ENCODE measurements around the gene GPAM.
"Not testable (repeated sequence)": the region's sequence is repeated elsewhere in the genome, so short reads cannot be mapped to it uniquely, and the experiment has no call there.

Gene GPAM

GRCh38 chr10:112183329-112184051, at the start of gene GPAM:
Gene GPAM, minus strand, starts transcription at chr10:112183765. Its CDS starts 1,981 bp downstream, at chr10:112181784.
- peak; percentile 97 for DNase-seq

- no peak for DNase-seq
Observed at GRCh38 chr10:112232670-112233069, 49.1 kb upstream of the GPAM start.

GRCh38 chr10:112231602-112232400, 48.2 kb upstream of the GPAM start:
- no peak for DNase-seq

GRCh38 chr10:112230325-112230988, 46.9 kb upstream of the GPAM start:
- DNase-seq = no peak

GRCh38 chr10:112229901-112230300, 46.3 kb upstream of the GPAM start:
- DNase-seq = no peak

- no peak for DNase-seq
Observed at GRCh38 chr10:112229096-112229495, 45.5 kb upstream of the GPAM start.

GRCh38 chr10:112228366-112229088, 45.0 kb upstream of the GPAM start:
- not testable (repeated sequence) for DNase-seq

GRCh38 chr10:112227331-112227987, 43.9 kb upstream of the GPAM start:
- DNase-seq = no peak

GRCh38 chr10:112226439-112227248, 43.1 kb upstream of the GPAM start:
- no peak for DNase-seq

GRCh38 chr10:112225771-112226438, 42.3 kb upstream of the GPAM start:
- no peak for DNase-seq

- DNase-seq = no peak
Observed at GRCh38 chr10:112224933-112225529, 41.5 kb upstream of the GPAM start.

- no peak for DNase-seq
Observed at GRCh38 chr10:112223725-112224124, 40.2 kb upstream of the GPAM start.

GRCh38 chr10:112222799-112223198, 39.2 kb upstream of the GPAM start:
- no peak for DNase-seq

GRCh38 chr10:112221545-112221944, 38.0 kb upstream of the GPAM start:
- no peak for DNase-seq

GRCh38 chr10:112218960-112219359, 35.4 kb upstream of the GPAM start:
- DNase-seq = no peak

- no peak for DNase-seq
Observed at GRCh38 chr10:112218036-112218390, 34.4 kb upstream of the GPAM start.

- no peak for DNase-seq
Observed at GRCh38 chr10:112217386-112218035, 33.9 kb upstream of the GPAM start.

- no peak for DNase-seq
Observed at GRCh38 chr10:112216966-112217365, 33.4 kb upstream of the GPAM start.

- DNase-seq = no peak
Observed at GRCh38 chr10:112216151-112216550, 32.6 kb upstream of the GPAM start.

GRCh38 chr10:112215342-112215774, 31.8 kb upstream of the GPAM start:
- DNase-seq = no peak
